PC-9 (cell line): ENCODE data around the gene HES3. TPM values are rescaled to one million over a fixed set of nuclear protein-coding genes. Genes with fewer than 3 reads are reported as not detected.

Experiments
- BruUV-seq: library from RNA; stranded (reverse); fragments of 400-500 nt; replicated peaks from 2 replicates; lab custom pipeline; 2021; lab: Mats Ljungman, UMichigan
- CTCF ChIA-PET: fragments of 300-600 bp; sonication (Branson Sonifier 250); formaldehyde crosslinking; loops from one replicate; lab custom pipeline; 2022; ENCODE audit warnings: antibody characterized with exemption; lab: Charles Lee
- POLR2A ChIA-PET: fragments of 300-600 bp; sonication (Branson Sonifier 250); formaldehyde crosslinking; loops from one replicate; lab custom pipeline; 2022; ENCODE audit warnings: antibody characterized with exemption; ENCODE audit not compliant: unreplicated experiment; lab: Charles Lee
- DNase-seq, 2 experiments: peaks; one replicate each; pipeline versions ENCODE4 v3.0.0 to v3.0.0-alpha.2; 2015 to 2022; ENCODE audit warnings: mixed read lengths in 1 of 2
- H2AFZ ChIP-seq: fragments of 200-600 bp; sonication (generic); 2 replicates; pipeline ENCODE4 v1.8.1; 2017; ENCODE audit warnings: antibody characterized with exemption
- H3F3A ChIP-seq: fragments of 200-600 bp; sonication (generic); 2 replicates; pipeline ENCODE4 v1.8.1; 2017; ENCODE audit warnings: antibody characterized with exemption, mild to moderate bottlenecking, low read depth; ENCODE audit not compliant: insufficient read depth
- H3K27ac ChIP-seq: fragments of 200-600 bp; sonication (generic); 2 replicates; pipeline ENCODE4 v1.6.1; 2016; ENCODE audit warnings: mixed run types
- H3K27me3 ChIP-seq: fragments of 200-600 bp; sonication (generic); 2 replicates; pipeline ENCODE4 v1.6.1; 2016; ENCODE audit warnings: low read depth, mixed run types; ENCODE audit not compliant: insufficient read depth
- H3K36me3 ChIP-seq: fragments of 200-600 bp; sonication (generic); 2 replicates; pipeline ENCODE4 v1.6.1; 2016; ENCODE audit warnings: low read depth, mixed run types
- H3K4me1 ChIP-seq: fragments of 200-600 bp; sonication (generic); replicated peaks from 2 replicates; pipeline ENCODE4 v1.6.1; 2016; ENCODE audit warnings: mixed run types; ENCODE audit not compliant: insufficient read depth
- H3K4me2 ChIP-seq: fragments of 200-600 bp; sonication (generic); 2 replicates; pipeline ENCODE4 v1.6.1; 2017; ENCODE audit warnings: mixed run types
- H3K4me3 ChIP-seq: fragments of 200-600 bp; sonication (generic); 2 replicates; pipeline ENCODE4 v1.6.1; 2016; ENCODE audit warnings: mixed run types
- H3K79me2 ChIP-seq: fragments of 200-600 bp; sonication (generic); 2 replicates; pipeline ENCODE4 v1.6.1; 2017; ENCODE audit warnings: low read depth, mixed run types
- H3K9me2 ChIP-seq: fragments of 200-600 bp; sonication (generic); 2 replicates; pipeline ENCODE4 v1.8.1; 2017; ENCODE audit warnings: mild to moderate bottlenecking; ENCODE audit not compliant: insufficient read depth
- H3K9me3 ChIP-seq: fragments of 200-600 bp; sonication (generic); 2 replicates; pipeline ENCODE4 v1.8.1; 2016; ENCODE audit warnings: low read depth; ENCODE audit not compliant: insufficient read depth
- H4K20me1 ChIP-seq: fragments of 200-600 bp; sonication (generic); 2 replicates; pipeline ENCODE4 v1.8.1; 2017; ENCODE audit not compliant: insufficient read depth
- EZH2 ChIP-seq: fragments of 200-600 bp; sonication (generic); IDR thresholded peaks from 2 replicates; pipeline ENCODE4 v1.8.0; 2017; ENCODE audit warnings: antibody characterized with exemption, low read depth
- intact Hi-C: fragments of 100-400 bp; cut with micrococcal nuclease; formaldehyde crosslinking; loops from one replicate; pipeline ENCODE4 v1.10.0; 2022; ENCODE audit not compliant: unreplicated experiment
- total RNA-seq: library from RNA; stranded (reverse); gene quantifications from 2 replicates; pipeline ENCODE4 v1.2.3, GENCODE V29; 2021
- TF ChIP-seq, protein P1 (sequence below): fragments of 200-600 bp; sonication (generic); conservative IDR thresholded peaks from 2 replicates; pipeline ENCODE4 v1.6.1; 2017; ENCODE audit warnings: mixed run types, antibody characterized with exemption, mild to moderate bottlenecking, moderate library complexity

The HES3 gene
- total RNA-seq, 1 experiment from 2014 or later: not detected

DNA sequence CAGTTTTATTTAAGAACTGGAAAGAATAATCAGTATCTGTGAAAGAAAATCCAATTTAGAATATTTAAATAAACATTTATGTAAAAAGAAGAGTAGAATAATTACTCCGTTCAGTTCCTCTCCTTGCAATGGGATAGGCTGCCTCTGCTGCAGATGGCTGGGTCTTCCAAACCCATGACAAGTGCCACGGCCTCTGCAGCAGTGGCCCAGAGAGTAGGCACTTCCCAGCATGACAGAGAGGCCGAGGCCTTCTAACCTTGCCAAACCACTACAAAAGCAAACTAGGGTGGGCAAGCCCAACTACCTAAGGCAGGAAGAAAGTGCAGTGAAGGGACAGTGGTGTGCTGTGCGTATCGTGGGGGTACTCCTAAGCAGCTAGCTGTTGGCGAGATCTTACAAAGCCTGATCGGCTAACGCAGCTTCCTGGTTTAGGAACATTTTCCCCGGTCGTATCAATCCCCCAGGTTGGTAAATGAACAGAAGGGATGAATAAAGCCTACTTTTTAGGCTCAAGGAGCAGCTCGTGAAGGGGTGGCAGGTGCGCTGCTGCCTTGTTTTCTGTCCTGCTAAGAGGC, 22.7 kb upstream of the HES3 start:
- H4K20me1 ChIP-seq: no peaks in the 10 kb centered on the region; the same call in 1 of the 2 replicates
- no peaks in the 10 kb centered on the region for H3K27me3 ChIP-seq
- CTCF ChIA-PET: interaction anchor here (1.2 kb wide), 1 partner anchor 16 kb away, joined by 6 read pairs; no protein-coding TSS in a partner anchor
- TF ChIP-seq EZH2: no peak
- TF ChIP-seq, protein P1, sequence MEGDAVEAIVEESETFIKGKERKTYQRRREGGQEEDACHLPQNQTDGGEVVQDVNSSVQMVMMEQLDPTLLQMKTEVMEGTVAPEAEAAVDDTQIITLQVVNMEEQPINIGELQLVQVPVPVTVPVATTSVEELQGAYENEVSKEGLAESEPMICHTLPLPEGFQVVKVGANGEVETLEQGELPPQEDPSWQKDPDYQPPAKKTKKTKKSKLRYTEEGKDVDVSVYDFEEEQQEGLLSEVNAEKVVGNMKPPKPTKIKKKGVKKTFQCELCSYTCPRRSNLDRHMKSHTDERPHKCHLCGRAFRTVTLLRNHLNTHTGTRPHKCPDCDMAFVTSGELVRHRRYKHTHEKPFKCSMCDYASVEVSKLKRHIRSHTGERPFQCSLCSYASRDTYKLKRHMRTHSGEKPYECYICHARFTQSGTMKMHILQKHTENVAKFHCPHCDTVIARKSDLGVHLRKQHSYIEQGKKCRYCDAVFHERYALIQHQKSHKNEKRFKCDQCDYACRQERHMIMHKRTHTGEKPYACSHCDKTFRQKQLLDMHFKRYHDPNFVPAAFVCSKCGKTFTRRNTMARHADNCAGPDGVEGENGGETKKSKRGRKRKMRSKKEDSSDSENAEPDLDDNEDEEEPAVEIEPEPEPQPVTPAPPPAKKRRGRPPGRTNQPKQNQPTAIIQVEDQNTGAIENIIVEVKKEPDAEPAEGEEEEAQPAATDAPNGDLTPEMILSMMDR: no peak
- intact Hi-C loops: loop anchor here (2.0 to 10.0 kb wide), 2 partner anchors 14 to 394 kb away; partner anchors contain the start of genes ICMT and PHF13
- H3K4me1 ChIP-seq: peaks cover 58% of the 10 kb centered on the region
- peaks cover 38% of the 10 kb centered on the region for H3F3A ChIP-seq
- H3K4me2 ChIP-seq: peak overlapping the region; percentile 68
- H3K9me2 ChIP-seq: no peaks in the 10 kb centered on the region
- no peaks in the 10 kb centered on the region for H3K9me3 ChIP-seq
- H3K36me3 ChIP-seq: no peaks in the 10 kb centered on the region
- peak overlapping the region; percentile 98 for H3K27ac ChIP-seq
- DNase-seq: no peak
- H3K79me2 ChIP-seq: no peaks in the 10 kb centered on the region
- H2AFZ ChIP-seq: no peak overlapping the region
- POLR2A ChIA-PET: no interaction called here
- no TSS peak for BruUV-seq
- no peak overlapping the region for H3K4me3 ChIP-seq

DNA sequence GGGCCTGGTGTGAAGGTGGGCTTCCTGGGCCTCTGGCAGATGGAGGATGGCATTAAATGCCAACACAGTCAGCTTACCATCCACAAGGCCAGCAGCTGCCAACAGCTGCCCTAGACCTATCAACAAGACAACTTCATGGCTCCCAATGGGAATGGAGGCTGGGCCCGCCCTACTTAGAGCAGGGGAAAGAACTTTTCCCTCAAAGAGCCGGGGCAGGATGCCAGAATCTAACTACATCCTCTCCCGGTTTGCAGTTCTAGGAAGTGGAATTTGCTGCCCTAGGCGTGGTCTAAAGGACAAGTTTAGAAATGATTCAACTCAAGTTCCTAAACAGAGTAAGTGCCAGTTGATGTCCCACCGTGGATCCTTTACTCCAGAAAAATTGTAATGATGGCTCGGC, 21.3 kb upstream of the HES3 start:
- Histone ChIP-seq H3F3A (peaks cover 38% of the 10 kb centered on the region), H3K9me3 (no peaks in the 10 kb centered on the region), H3K4me1 (peaks cover 58% of the 10 kb centered on the region), H3K36me3 (no peaks in the 10 kb centered on the region), H3K27me3 (no peaks in the 10 kb centered on the region), H3K9me2 (no peaks in the 10 kb centered on the region), H2AFZ (no peak overlapping the region), H3K79me2 (no peaks in the 10 kb centered on the region), H4K20me1 (no peaks in the 10 kb centered on the region; the same call in 1 of the 2 replicates), H3K4me3 (no peak overlapping the region), H3K27ac (no peak overlapping the region; the same call in 1 of the 2 replicates), H3K4me2 (peak overlapping the region; percentile 23; the same call in 1 of the 2 replicates)
- ChIA-PET POLR2A (interaction anchor here (0.6 kb wide), 1 partner anchor 295 kb away, joined by 3 read pairs; no protein-coding TSS in a partner anchor), CTCF (no interaction called here)
- intact Hi-C loops: loop anchor here (10.0 kb wide), 1 partner anchor 392 kb away; the partner anchor contains the start of gene PHF13
- peak in 1 of 2 experiments; percentile 63 for DNase-seq
- no peak for TF ChIP-seq EZH2
- TF ChIP-seq, protein P1: no peak
- no TSS peak for BruUV-seq

DNA sequence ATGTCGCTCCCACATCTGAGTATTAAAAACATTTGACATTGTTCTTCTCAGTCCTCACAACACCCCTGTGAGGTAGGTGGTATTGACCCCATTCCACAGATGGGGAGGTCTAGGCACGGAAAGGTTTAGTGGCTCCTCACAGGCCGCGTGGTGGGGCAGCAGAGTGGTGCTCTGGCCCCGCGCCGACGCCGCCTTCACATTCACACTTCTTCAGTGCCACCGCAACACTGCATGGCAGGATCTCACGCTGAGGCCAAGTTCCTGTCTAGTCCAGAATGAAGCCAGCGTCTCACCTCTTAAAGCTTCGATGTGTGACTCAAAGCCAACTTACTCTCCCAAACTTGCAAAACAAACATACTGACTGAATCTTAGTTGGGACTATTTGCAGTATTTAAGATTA, 20.4 kb upstream of the HES3 start:
- Histone ChIP-seq H3K4me3 (no peak overlapping the region), H4K20me1 (no peaks in the 10 kb centered on the region; the same call in 1 of the 2 replicates), H3K4me2 (no peak overlapping the region), H3F3A (peaks cover 38% of the 10 kb centered on the region), H2AFZ (no peak overlapping the region), H3K27me3 (no peaks in the 10 kb centered on the region), H3K79me2 (no peaks in the 10 kb centered on the region), H3K36me3 (no peaks in the 10 kb centered on the region), H3K4me1 (peaks cover 55% of the 10 kb centered on the region), H3K9me2 (no peaks in the 10 kb centered on the region), H3K27ac (no peak overlapping the region), H3K9me3 (no peaks in the 10 kb centered on the region)
- no peak for DNase-seq
- ChIA-PET POLR2A (no interaction called here), CTCF (interaction anchor here (0.9 to 1.0 kb wide), 2 partner anchors 17 to 19 kb away, joined by 5 to 11 read pairs; no protein-coding TSS in a partner anchor)
- TF ChIP-seq, protein P1: no peak
- no peak for TF ChIP-seq EZH2
- intact Hi-C loops: loop anchor here (10.0 kb wide), 1 partner anchor 391 kb away; the partner anchor contains the start of gene PHF13
- TSS peak; percentile 16 for BruUV-seq
